ENCODE data around the gene UNC5B.

DNA sequence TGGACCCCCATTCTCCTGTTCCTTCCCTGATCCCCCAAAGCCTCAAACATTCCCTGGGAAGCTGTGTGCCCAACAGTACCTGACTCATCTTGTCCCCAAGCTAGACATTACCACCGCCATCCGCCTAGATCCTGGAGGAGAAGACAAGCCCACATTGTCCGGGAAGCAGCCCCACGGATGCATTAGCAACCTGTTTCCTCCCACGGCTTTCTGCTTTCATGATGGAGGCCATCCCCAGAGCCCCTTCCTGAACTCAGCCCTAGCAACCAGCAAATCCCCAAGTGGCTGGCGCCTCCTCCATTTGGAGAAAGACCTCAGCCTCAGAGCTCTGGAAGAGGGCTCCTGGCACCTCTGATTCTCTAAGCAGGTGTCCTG is 104.4 kb downstream of the UNC5B start:
- TF ChIP-seq, protein P1, sequence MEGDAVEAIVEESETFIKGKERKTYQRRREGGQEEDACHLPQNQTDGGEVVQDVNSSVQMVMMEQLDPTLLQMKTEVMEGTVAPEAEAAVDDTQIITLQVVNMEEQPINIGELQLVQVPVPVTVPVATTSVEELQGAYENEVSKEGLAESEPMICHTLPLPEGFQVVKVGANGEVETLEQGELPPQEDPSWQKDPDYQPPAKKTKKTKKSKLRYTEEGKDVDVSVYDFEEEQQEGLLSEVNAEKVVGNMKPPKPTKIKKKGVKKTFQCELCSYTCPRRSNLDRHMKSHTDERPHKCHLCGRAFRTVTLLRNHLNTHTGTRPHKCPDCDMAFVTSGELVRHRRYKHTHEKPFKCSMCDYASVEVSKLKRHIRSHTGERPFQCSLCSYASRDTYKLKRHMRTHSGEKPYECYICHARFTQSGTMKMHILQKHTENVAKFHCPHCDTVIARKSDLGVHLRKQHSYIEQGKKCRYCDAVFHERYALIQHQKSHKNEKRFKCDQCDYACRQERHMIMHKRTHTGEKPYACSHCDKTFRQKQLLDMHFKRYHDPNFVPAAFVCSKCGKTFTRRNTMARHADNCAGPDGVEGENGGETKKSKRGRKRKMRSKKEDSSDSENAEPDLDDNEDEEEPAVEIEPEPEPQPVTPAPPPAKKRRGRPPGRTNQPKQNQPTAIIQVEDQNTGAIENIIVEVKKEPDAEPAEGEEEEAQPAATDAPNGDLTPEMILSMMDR (IDR thresholded peaks at IDR 0.05), result no peak
- no peak for TF ChIP-seq POLR2A (IDR thresholded peaks at IDR 0.05)
